GM21528 (cell line): ENCODE measurements around the gene SPTB.

Experiments
- ATAC-seq: cut with Tn5 transposase; IDR thresholded peaks from one replicate; pipeline ENCODE4 v1.9.1; 2021; ENCODE audit warnings: mild to moderate bottlenecking, moderate library complexity; ENCODE audit not compliant: unreplicated experiment, low FRiP score

Gene SPTB

GRCh38 chr14:64795211-64795610, 84.5 kb downstream of the SPTB start:
- ATAC-seq = no peak

GRCh38 chr14:64792871-64793560, 86.7 kb downstream of the SPTB start:
- ATAC-seq = no peak

GRCh38 chr14:64792231-64792630, 87.5 kb downstream of the SPTB start:
- ATAC-seq = no peak

DNA sequence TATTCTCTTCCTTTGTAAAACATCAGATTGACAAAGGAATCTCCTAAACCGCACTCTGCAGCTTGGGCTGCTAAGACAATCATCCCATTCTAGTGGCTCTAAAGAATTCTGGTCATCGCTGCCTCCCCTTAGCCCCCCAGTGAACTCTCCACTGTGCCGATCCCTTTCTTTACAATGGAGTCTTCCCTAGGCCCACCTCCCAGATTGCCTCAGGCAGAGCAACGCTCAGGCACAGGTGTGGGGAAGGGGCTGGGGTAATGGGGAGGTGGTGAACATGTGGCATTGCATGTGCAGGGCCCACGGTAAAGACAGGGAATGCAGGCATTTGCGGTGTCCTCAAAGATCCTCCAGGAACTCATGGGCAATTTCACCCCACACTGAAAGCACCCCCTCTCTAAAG, 89.2 kb downstream of the SPTB start:
- no peak for ATAC-seq

GRCh38 chr14:64789696-64790095, 90.0 kb downstream of the SPTB start:
- no peak for ATAC-seq

DNA sequence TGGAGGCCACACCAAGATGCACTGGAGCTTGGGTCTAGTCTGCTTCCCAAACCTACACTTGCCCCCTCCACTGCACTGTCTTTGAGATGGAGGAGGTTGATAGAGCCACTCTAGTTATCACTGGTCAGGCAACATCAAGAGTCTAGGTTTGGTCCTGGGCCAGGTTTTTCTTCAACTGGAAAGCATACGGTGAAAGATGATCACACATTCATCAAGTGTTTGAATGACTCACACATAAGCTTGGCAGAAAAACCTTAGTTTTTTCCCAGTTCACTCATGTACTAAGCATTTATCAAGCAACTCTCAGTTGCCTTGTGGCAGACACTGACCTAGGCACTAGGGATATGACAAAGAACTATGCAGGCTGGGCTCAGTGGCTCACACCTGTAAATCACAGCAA, 91.0 kb downstream of the SPTB start:
- no peak for ATAC-seq

GRCh38 chr14:64787619-64788018, 92.1 kb downstream of the SPTB start:
- ATAC-seq = no peak

DNA sequence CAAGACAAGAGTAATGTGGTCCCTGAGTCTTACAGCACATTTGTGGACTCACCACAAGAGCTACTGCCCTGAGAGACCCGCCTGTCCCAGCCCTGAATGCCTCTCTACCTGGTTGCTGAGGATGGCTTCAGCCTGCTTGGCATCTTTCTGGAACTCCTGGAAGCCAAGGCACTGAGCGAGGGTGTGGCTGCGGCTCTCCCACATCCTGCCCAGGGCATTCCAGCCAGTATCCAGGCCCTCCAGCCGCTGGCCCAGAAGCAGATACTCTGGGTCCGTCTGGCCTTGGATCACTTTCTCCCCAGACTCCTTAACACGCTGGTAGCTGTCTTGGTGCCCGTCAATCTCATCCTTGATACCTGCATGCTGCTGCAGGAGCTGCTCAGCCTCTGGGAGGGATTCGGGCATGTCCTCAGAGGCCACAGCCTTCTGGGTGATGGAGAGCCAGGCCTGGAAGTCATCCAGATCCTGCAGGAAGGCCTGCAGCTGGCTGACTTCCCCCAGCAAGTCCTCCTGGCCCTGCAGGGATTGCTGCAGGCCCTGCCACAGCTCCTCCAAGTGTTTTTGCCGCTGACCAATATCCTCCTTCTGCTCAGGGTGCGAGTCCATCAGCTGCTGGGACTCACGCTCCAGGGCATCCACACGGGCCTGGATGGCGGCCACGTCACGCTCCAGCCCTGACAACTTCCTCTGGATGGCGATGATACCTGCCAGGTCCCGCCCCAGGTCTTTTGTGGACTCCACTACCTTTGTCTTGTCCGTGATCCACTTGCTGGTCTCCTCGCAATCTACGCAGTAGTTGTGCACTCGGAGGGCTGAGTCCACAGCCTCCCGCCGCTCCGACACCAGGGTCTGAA, 93.2 kb downstream of the SPTB start:
- no peak for ATAC-seq

GRCh38 chr14:64784006-64784405, 95.7 kb downstream of the SPTB start:
- ATAC-seq = no peak

DNA sequence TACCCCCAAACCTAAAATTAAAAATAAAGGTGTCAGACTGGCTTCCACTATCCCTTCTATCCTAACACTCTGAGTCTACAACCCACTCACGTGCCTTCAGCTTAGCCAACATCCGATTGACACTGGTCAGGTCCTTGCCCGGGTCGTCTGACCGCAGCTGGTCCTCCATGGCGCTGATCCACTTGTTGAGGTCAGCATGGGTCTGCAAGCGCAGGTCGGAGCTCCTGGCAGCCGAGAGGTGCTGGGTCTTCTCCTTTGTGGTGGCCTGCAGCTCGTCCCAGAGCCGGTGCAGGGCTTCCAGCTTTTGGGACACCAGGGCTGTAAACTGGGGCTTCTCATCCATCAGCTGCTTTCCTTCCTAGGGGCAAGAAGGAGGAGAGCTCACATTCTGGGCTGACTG, 97.5 kb downstream of the SPTB start:
- ATAC-seq = no peak

- ATAC-seq = no peak
These were observed 100.2 kb downstream of the SPTB start for GRCh38 chr14:64779472-64779871.

GRCh38 chr14:64778104-64778754, 101.5 kb downstream of the SPTB start:
- ATAC-seq = no peak

DNA sequence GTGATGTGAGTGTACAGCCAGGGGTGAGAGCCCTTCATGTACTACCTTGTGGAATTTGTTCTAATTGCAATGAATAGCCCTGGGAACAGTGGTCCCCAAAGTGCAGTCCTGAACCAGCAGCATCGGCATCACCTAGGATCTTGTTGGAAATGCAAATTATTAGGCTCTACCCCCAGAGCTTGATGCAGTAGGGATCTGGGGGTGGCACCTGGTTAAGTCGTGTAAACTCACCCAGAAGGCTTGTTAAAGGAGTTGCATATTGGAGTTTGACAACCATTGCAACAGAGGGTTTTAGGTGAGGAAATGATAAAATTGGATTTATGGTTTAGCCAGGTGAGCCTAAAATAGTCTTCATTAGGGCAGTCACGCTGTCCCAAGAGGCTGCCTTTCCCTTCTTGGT, 102.2 kb downstream of the SPTB start:
- ATAC-seq = no peak

DNA sequence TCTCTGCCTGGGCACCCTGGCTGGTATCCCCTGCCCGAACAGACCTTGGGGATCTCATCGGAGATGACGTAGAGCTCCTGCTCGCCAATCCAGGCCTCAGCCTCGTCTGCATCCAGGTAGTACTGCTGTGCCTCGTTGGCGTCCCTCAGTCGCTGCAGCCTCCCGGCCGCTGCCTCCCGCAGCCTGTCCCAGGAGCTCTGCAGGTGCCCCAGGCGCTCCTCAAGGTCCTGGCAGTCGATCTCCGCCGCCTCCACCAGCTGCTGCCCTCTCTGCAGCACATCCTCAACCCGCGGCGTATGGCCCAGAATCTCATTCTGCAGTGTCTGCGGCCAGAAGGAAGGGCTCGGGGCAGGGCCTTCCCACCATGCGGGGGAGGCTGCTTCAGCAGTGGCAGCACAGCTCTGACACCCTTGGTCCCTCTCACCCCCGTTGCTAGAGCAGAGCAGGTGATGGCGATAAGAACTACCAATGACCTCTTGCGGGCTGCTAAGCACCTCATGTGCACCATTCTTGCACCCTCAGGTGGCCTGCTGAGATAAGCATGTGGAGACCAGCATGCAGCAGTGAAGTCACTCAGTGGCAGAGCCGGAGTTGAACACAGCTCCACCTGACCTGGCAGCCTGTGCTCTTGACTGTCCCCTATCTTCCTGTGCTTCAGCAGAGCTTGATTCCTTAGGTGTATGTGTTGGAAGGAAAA, 104.5 kb downstream of the SPTB start:
- no peak for ATAC-seq

GRCh38 chr14:64774272-64774671, 105.4 kb downstream of the SPTB start:
- ATAC-seq = no peak

GRCh38 chr14:64773577-64773976, 106.1 kb downstream of the SPTB start:
- no peak for ATAC-seq

DNA sequence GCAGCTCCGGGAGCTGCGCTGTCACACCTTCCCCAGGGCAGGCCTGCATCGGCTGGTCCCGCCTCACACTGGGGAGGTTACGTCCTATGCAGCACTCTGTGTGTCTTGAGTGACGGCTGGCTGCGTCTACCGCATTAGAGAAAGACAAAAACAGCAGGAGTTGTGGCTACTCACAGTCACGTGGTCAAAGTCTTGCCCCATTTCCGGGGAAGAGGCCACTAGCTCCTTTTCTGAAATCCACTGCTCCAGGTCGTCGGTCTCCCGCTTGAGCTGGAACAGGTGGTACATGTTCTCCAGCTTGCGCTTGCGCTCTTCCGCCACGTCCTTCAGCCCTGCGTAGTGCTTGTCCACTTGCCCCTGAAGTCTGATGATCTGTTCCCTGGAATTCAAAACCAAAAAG, 106.7 kb downstream of the SPTB start:
- no peak for ATAC-seq

DNA sequence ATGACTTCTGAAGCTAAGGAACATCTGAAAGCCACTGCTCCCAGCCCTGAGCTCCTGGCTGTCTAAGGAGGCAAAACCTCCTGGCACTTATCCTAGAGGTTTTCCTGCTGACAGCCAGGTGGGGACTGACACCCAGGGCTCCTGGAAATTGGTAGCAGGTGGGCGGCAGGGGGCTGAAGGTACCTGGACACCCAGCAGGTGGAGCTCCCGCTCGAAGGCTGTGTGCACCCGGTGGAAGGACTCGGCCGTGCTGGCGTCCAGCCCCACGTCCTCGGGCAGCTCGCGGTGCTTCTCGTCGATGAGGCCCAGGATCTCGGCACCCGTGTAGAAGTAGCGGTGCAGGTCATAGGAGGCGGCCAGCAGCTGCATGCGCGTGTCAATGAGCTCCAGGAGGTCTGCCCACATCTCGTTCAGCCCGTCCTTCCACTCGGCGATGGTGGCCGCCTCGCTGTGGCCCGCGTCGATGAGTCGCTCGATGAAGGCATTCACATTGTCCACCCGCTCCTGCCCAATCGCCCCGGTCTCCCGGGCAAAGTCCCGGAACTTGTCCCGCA, 107.2 kb downstream of the SPTB start:
- ATAC-seq = no peak

DNA sequence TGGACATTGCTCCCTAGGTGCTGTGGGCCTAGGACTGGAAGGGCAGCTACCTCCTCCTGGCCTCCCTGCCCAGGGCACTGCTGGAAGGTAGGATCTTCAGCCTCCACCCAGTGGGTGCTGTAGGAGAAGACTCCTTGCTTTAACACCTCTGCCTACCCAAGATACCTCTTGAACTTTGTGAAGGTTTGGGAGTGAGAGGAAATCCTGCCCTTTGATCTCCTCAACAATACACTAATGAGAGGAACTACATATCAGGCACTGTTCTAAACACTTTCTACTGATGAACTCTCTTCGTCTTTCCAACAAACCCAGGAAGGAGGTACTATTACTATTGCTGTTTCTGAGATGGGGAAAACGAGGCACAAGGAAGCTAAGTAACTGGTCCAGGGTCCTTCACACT, 108.5 kb downstream of the SPTB start:
- no peak for ATAC-seq

- ATAC-seq = no peak
These were observed 109.0 kb downstream of the SPTB start for GRCh38 chr14:64770751-64771150.
